HepG2 (cell line): ENCODE measurements around the gene SUOX. TPM values are rescaled to one million over a fixed set of nuclear protein-coding genes. Genes with fewer than 3 reads are reported as not detected.
A peak's percentile ranks its signal among the peaks of the same experiment; 100 is the strongest.

Source experiments
- ATAC-seq: fragments of 200-7000 bp; cut with Tn5 transposase; 3 replicates; pipeline ENCODE4 v1.9.1; 2020; ENCODE audit warnings: mild to moderate bottlenecking, moderate library complexity
- BruUV-seq: library from RNA; stranded (reverse); fragments of 400-500 nt; replicated peaks from 2 replicates; lab custom pipeline; 2021; lab: Mats Ljungman, UMichigan
- CTCF ChIA-PET: fragments of 300-600 bp; formaldehyde crosslinking; extraction: SDS; loops from one replicate; lab custom pipeline; 2021; ENCODE audit warnings: low total read pairs, inconsistent platforms, low intra/inter-chr PET ratio; lab: Yijun Ruan, JAX
- POLR2A ChIA-PET: fragments of 350-600 bp; sonication (Branson Sonifier 250); formaldehyde crosslinking; loops from one replicate; lab custom pipeline; 2020; ENCODE audit warnings: antibody characterized with exemption, inconsistent platforms; lab: Yijun Ruan, JAX
- DNase-seq: peaks from one replicate; pipeline ENCODE4 v3.0.0-alpha.2; 2015; ENCODE audit warnings: low spot score
- FAIRE-seq: peaks from 3 replicates; lab custom pipeline; 2011; peaks lifted over from hg19 to GRCh38; lab: Jason Lieb, UNC
- H2AFZ ChIP-seq: one replicate; pipeline ENCODE4 v1.6.1; 2011; ENCODE audit warnings: low read length, inconsistent platforms
- H3K27ac ChIP-seq: fragments of 300-600 bp; 3 replicates; pipeline ENCODE4 v1.8.0; 2011; ENCODE audit warnings: mixed run types, mild to moderate bottlenecking, mixed read lengths, low read length, inconsistent platforms; ENCODE audit not compliant: insufficient read depth; ENCODE audit errors: extremely low read length
- H3K27me3 ChIP-seq, 2 experiments: fragments of 200-600 bp in 1 of 2; 2 replicates in 1 of 2; 3 replicates in 1 of 2; pipeline versions ENCODE4 v1.6.0 to v1.8.0; 2011; ENCODE audit warnings: low read length in 2 of 2, mild to moderate bottlenecking in 2 of 2, moderate library complexity in 2 of 2, inconsistent platforms in 1 of 2; ENCODE audit not compliant: insufficient read depth in 2 of 2, control insufficient read depth in 1 of 2
- H3K36me3 ChIP-seq, 2 experiments: fragments of 200-600 bp in 1 of 2; replicated peaks in 1 of 2; 2 replicates in 1 of 2; 3 replicates in 1 of 2; pipeline versions ENCODE4 v1.5.1 to v1.8.0; 2011; ENCODE audit warnings: low read length in 2 of 2, inconsistent platforms in 1 of 2; ENCODE audit not compliant: insufficient read depth in 2 of 2, control insufficient read depth in 1 of 2
- H3K4me1 ChIP-seq: 2 replicates; pipeline ENCODE4 v1.5.1; 2012; ENCODE audit warnings: low read length, inconsistent platforms; ENCODE audit not compliant: insufficient read depth
- H3K4me2 ChIP-seq: 2 replicates; pipeline ENCODE4 v1.6.0; 2011; ENCODE audit warnings: low read depth, low read length, inconsistent platforms
- H3K4me3 ChIP-seq, 3 experiments: fragments of 200-600 bp in 1 of 3; sonication (generic), shearing (Covaris generic) in 1 of 3; replicated peaks in 1 of 3; 2 replicates each; pipeline ENCODE4 v1.5.1; 2011 to 2016; ENCODE audit warnings: low read length in 3 of 3, inconsistent platforms in 2 of 3, low read depth in 2 of 3, mild to moderate bottlenecking in 2 of 3, control low read depth in 1 of 3, mixed read lengths in 1 of 3; ENCODE audit not compliant: insufficient read depth in 1 of 3
- H3K79me2 ChIP-seq: one replicate; pipeline ENCODE4 v1.6.1; 2011; ENCODE audit warnings: low read length, inconsistent platforms; ENCODE audit not compliant: insufficient read depth
- H3K9ac ChIP-seq: 2 replicates; pipeline ENCODE4 v1.6.0; 2011; ENCODE audit warnings: mild to moderate bottlenecking, low read depth, low read length, inconsistent platforms; ENCODE audit not compliant: insufficient read depth
- H3K9me3 ChIP-seq: 2 replicates; pipeline ENCODE4 v1.5.1; 2012; ENCODE audit warnings: mild to moderate bottlenecking, low read length
- H4K20me1 ChIP-seq: 2 replicates; pipeline ENCODE4 v1.6.0; 2011; ENCODE audit warnings: inconsistent platforms, mild to moderate bottlenecking, low read length, moderate library complexity; ENCODE audit not compliant: insufficient read depth
- ATF7 ChIP-seq, 2 experiments: fragments of 450-650 bp in 1 of 2; sonication (generic) in 1 of 2; formaldehyde crosslinking in 1 of 2; IDR thresholded peaks; 2 replicates each; pipeline versions ENCODE4 v1.4.0 to v1.6.1; 2016 to 2020; ENCODE audit warnings: antibody characterized with exemption in 1 of 2, mild to moderate bottlenecking in 1 of 2, missing genetic modification reagents in 1 of 2
- BCL6 ChIP-seq: IDR thresholded peaks from 2 replicates; pipeline ENCODE4 v1.6.1; 2016; ENCODE audit warnings: missing genetic modification reagents, missing compliant biosample characterization
- ERF ChIP-seq: IDR thresholded peaks from 2 replicates; pipeline ENCODE4 v1.6.1; 2018; ENCODE audit warnings: missing biosample characterization, missing genetic modification reagents
- HNRNPLL ChIP-seq: fragments of 200-400 bp; formaldehyde crosslinking; IDR thresholded peaks from 2 replicates; pipeline ENCODE4 v1.6.1; 2017; ENCODE audit warnings: mild to moderate bottlenecking, low read depth, low read length; ENCODE audit not compliant: poor library complexity, severe bottlenecking
- IRF2 ChIP-seq: IDR thresholded peaks from 2 replicates; pipeline ENCODE4 v1.6.1; 2018; ENCODE audit warnings: missing genetic modification reagents, missing compliant biosample characterization
- NBN ChIP-seq: fragments of 450-650 bp; conservative IDR thresholded peaks from 2 replicates; pipeline ENCODE4 v1.6.1; 2017
- RAD21 ChIP-seq: fragments of 450-650 bp; formaldehyde crosslinking; IDR thresholded peaks from 2 replicates; pipeline ENCODE4 v1.5.0; 2020; ENCODE audit warnings: mild to moderate bottlenecking
- SAP130 ChIP-seq: IDR thresholded peaks from 2 replicates; pipeline ENCODE4 v1.6.1; 2016; ENCODE audit warnings: low read depth
- SYNCRIP ChIP-seq: fragments of 200-400 bp; formaldehyde crosslinking; IDR thresholded peaks from 2 replicates; pipeline ENCODE4 v1.6.1; 2018; ENCODE audit warnings: mild to moderate bottlenecking, low read depth, low read length; ENCODE audit not compliant: insufficient read depth
- TBX3 ChIP-seq: fragments of 450-650 bp; IDR thresholded peaks from 2 replicates; pipeline ENCODE4 v1.6.1; 2017; ENCODE audit warnings: antibody characterized with exemption, mild to moderate bottlenecking, inconsistent platforms, borderline replicate concordance
- ZNF17 ChIP-seq: sonication (generic); formaldehyde crosslinking; IDR thresholded peaks from 2 replicates; pipeline ENCODE4 v1.5.0; 2020; ENCODE audit warnings: mild to moderate bottlenecking, missing genetic modification reagents
- ZNF367 ChIP-seq: sonication (generic); formaldehyde crosslinking; IDR thresholded peaks from 2 replicates; pipeline ENCODE4 v1.4.0; 2020; ENCODE audit warnings: missing genetic modification reagents, borderline replicate concordance
- ZNF841 ChIP-seq: sonication (generic); formaldehyde crosslinking; IDR thresholded peaks from 2 replicates; pipeline ENCODE4 v1.8.1; 2023; ENCODE audit warnings: missing genetic modification reagents, borderline replicate concordance
- WGBS: methylation state at CpG from one replicate; pipeline ENCODE4 v1.1.6; 2017; ENCODE audit warnings: low lambda C conversion rate; 5-methylcytosine and 5-hydroxymethylcytosine counted together
- in situ Hi-C: cut with HindIII; loops from 2 replicates; pipeline ENCODE4 v1.10.0; 2017; ENCODE audit warnings: low pct_unique_long_range_greater_than_20kb; ENCODE audit not compliant: extremely low pct_ligation_motif_present
- intact Hi-C: fragments of 100-400 bp; cut with micrococcal nuclease; formaldehyde crosslinking; loops from one replicate; pipeline ENCODE4 v1.10.0; 2022; ENCODE audit not compliant: unreplicated experiment
- polyA plus RNA-seq, 8 experiments: library from polyadenylated mRNA; depleted of rRNA in 3 of 8; stranded (reverse) in 7 of 8; unstranded in 1 of 8; fragments of >200 nt; fragmentation: Illumina TruSeq in 4 of 8; extraction: Trizol in 4 of 8; gene quantifications; 2 replicates each; pipeline versions ENCODE4 v1.2.1 to v1.2.3, GENCODE V29; 2011 to 2016; ENCODE audit warnings: low read depth in 4 of 8, missing spikeins in 1 of 8, mixed read lengths in 1 of 8; ENCODE audit not compliant: insufficient read depth in 1 of 8
- total RNA-seq, 5 experiments: library from RNA; depleted of rRNA; stranded (reverse); fragments of >200 nt; fragmentation: Illumina TruSeq; extraction: Trizol; gene quantifications; 2 replicates each; pipeline ENCODE4 v1.2.3, GENCODE V29; 2016; ENCODE audit warnings: low read depth in 1 of 5
- TF ChIP-seq, protein P1 (sequence below): sonication (generic); formaldehyde crosslinking; IDR thresholded peaks from 2 replicates; pipeline ENCODE4 v1.5.1; 2020; ENCODE audit warnings: mild to moderate bottlenecking, moderate library complexity, missing genetic modification reagents

Gene SUOX
- total and polyA plus RNA-seq, 2 of the 13 experiments (the other 11 are each of a cell fraction or from before 2014, with no cell fraction given): 23.9 to 25.9 TPM

DNA sequence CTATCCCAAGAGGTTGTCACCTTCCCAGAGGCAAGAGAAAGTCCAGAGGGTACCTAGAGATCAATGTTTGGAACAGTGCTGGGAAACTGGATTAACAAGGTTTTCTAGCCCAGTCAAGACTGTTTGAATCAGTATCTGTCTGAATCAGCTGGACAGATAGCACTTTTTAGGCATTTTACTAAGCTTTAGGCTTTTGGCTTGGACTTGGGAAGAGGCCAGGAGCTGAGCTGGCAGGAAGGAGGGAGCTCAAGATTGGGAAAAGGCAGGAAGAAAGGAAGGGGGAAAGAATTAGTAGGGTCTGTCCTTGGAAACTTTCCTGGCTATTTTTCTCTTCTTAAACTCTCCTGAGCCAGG, 32.1 kb downstream of the SUOX start:
- Histone ChIP-seq H2AFZ (no peak overlapping the region), H3K9me3 (no peaks in the 10 kb centered on the region), H3K9ac (no peak overlapping the region), H3K4me2 (no peak overlapping the region), H3K4me3 (no peak overlapping the region), H4K20me1 (no peaks in the 10 kb centered on the region), H3K27me3 (no peaks in the 10 kb centered on the region), H3K36me3 (peaks cover 0 to 24% of the 10 kb centered on the region in 2 experiments; a peak in 4 of 5 replicates), H3K79me2 (no peaks in the 10 kb centered on the region), H3K27ac (no peak overlapping the region), H3K4me1 (peaks cover 13% of the 10 kb centered on the region)
- POLR2A ChIA-PET: interaction anchor here (0.7 to 3.9 kb wide), 6 partner anchors 9 to 55 kb away, joined by 3 to 35 read pairs (median 6); partner anchors contain the start of genes IKZF4, RAB5B and SUOX
- DNase-seq (no peak), FAIRE-seq (no peak), ATAC-seq (no peak)
- in situ Hi-C loops: no loop called here
- CTCF ChIA-PET: interaction anchor here (0.8 to 3.3 kb wide), 5 partner anchors 12 to 292 kb away, joined by 3 to 79 read pairs (median 5); partner anchors contain the start of genes RPS26 and SUOX
- no TSS peak for BruUV-seq
- TF ChIP-seq ZNF17 (no peak), NBN (no peak)
- intact Hi-C loops: loop anchor here (1.0 kb wide), 2 partner anchors 12 to 33 kb away; partner anchors contain the start of gene RPS26

DNA sequence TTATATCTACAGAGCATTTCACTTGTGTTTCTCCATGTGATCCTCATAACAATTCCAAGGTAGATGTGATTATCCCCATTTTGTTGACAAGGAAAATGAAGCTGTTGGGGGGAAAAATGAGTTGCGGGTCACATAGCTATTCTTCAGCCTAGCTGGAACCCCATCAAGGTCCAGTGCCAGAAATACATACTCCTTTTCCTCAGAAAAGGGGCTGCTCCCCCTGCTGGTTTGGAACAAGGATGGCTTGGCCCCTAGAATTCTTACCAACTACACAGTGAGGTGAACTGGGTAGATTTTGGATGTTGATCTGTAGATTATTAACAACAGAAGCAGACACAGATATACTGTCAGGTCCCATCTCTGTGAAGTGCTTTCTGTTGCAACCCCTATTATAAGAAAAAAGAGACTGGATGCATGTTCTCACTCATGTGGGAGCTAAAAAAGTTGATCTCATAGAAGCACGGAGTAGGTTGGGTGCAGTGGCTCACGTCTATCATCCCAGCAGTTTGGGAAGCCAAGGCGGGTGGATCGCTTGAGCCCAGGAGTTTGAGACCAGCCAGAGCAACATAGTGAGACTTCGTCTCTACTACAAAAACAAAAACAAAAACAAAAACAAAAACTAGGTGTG, 32.7 kb downstream of the SUOX start:
- CTCF ChIA-PET: interaction anchor here (0.8 to 3.3 kb wide), 5 partner anchors 12 to 293 kb away, joined by 3 to 79 read pairs (median 5); partner anchors contain the start of genes RPS26 and SUOX
- peak; percentile 94 for ATAC-seq
- 77% methylated on average over 6 of the region's 6 CpGs for WGBS
- TF ChIP-seq, protein P1, sequence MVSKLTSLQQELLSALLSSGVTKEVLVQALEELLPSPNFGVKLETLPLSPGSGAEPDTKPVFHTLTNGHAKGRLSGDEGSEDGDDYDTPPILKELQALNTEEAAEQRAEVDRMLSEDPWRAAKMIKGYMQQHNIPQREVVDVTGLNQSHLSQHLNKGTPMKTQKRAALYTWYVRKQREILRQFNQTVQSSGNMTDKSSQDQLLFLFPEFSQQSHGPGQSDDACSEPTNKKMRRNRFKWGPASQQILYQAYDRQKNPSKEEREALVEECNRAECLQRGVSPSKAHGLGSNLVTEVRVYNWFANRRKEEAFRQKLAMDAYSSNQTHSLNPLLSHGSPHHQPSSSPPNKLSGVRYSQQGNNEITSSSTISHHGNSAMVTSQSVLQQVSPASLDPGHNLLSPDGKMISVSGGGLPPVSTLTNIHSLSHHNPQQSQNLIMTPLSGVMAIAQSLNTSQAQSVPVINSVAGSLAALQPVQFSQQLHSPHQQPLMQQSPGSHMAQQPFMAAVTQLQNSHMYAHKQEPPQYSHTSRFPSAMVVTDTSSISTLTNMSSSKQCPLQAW: peak; percentile 54; the same call in 1 of the 2 replicates
- TF ChIP-seq BCL6 (CRISPR knock-in tag) (peak; percentile 27; the same call in 1 of the 2 replicates), SYNCRIP (no peak), ATF7 (IDR thresholded peaks at IDR 0.05) (no peak), ATF7 (CRISPR knock-in tag; IDR thresholded peaks at IDR 0.05) (no peak), IRF2 (CRISPR knock-in tag) (0 out of 2 replicates have a peak, but pooled peaks have one; percentile 36), ERF (CRISPR knock-in tag) (peak; percentile 33; the same call in 1 of the 2 replicates), RAD21 (CRISPR knock-in tag) (peak; percentile 77), TBX3 (no peak), ZNF841 (CRISPR knock-in tag) (no peak), SAP130 (peak; percentile 45), ZNF367 (CRISPR knock-in tag) (no peak), HNRNPLL (no peak)

More for the DNA sequence above, 32.7 kb downstream of the SUOX start:
- intact Hi-C loops: loop anchor here (1.0 kb wide), 2 partner anchors 12 to 33 kb away; partner anchors contain the start of gene RPS26
- no peak overlapping the region for H3K27ac ChIP-seq
- H3K27me3 ChIP-seq: no peaks in the 10 kb centered on the region
- no peak overlapping the region for H3K9ac ChIP-seq
- POLR2A ChIA-PET: interaction anchor here (0.7 to 3.9 kb wide), 6 partner anchors 9 to 56 kb away, joined by 3 to 35 read pairs (median 6); partner anchors contain the start of genes IKZF4, RAB5B and SUOX
- H3K79me2 ChIP-seq: no peaks in the 10 kb centered on the region
- H3K4me3 ChIP-seq: no peak overlapping the region
- H3K36me3 ChIP-seq: peaks cover 0 to 29% of the 10 kb centered on the region in 2 experiments; a peak in 4 of 5 replicates
- H3K4me2 ChIP-seq: no peak overlapping the region
- no TSS peak for BruUV-seq
- H2AFZ ChIP-seq: no peak overlapping the region
- H3K9me3 ChIP-seq: no peaks in the 10 kb centered on the region
- in situ Hi-C loops: loop anchor here (5.0 to 10.0 kb wide), 3 partner anchors 32 to 292 kb away; partner anchors contain the start of genes RAB5B and SUOX
- H3K4me1 ChIP-seq: peaks cover 13% of the 10 kb centered on the region
- peak; percentile 92 for FAIRE-seq
- peak; percentile 71 for DNase-seq
- no peaks in the 10 kb centered on the region for H4K20me1 ChIP-seq
